Measurements from ENCODE around the gene BRINP1. TPM values are rescaled to one million over a fixed set of nuclear protein-coding genes. Genes with fewer than 3 reads are reported as not detected.

Gene BRINP1
- total and polyA plus RNA-seq, 2 of the 8 experiments (the other 6 are each of a cell fraction or from before 2014, with no cell fraction given): 19.5 to 20.5 TPM

DNA sequence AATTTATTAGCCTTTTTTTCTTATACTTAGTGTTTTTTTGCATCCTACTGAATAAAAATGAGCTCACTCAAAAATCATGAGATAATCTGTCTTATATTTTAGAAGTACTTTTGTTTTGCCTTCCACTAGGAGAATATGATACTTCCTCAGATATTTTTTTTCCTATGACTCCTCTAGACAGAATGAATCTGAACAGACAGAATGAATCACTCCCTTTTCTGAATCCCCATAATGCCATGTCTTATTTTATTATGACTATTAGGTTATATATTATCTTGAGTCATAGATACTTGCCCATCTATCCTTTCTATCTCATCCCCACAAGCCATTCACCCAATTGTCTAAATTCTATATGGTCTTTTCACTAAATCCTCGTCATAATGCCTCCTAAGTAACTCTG lies 134.6 kb downstream of the BRINP1 start:
- Histone ChIP-seq H3K4me3 (ENCODE audit: extremely low read depth in 1 of 4, insufficient read depth in 2 of 4, low read depth in 3 of 4, low read length in 4 of 4) (no peak overlapping the region), H2BK120ac (replicated peaks; ENCODE audit: low read depth, low read length) (no peak overlapping the region), H3K4me2 (ENCODE audit: insufficient read depth in 1 of 2, low read depth in 2 of 2, low read length in 2 of 2) (no peak overlapping the region), H2BK15ac (ENCODE audit: low read length) (no peak overlapping the region), H3K9ac (replicated peaks in 1 of 4; ENCODE audit: extremely low read depth in 1 of 4, low read depth in 3 of 4, low read length in 3 of 4) (no peak overlapping the region), H3K4me1 (replicated peaks in 1 of 4; ENCODE audit: control insufficient read depth in 3 of 4, insufficient read depth in 4 of 4, low read length in 3 of 4) (no peaks in the 10 kb centered on the region), H3K23me2 (ENCODE audit: low read depth, low read length) (no peaks in the 10 kb centered on the region), H3K18ac (ENCODE audit: extremely low read depth, low read length) (no peak overlapping the region), H3K79me1 (ENCODE audit: low read depth, low read length) (no peaks in the 10 kb centered on the region), H2BK20ac (ENCODE audit: low read length) (no peak overlapping the region), H3K56ac (replicated peaks; ENCODE audit: insufficient read length, low read depth, low read length) (no peak overlapping the region), H3K4ac (replicated peaks; ENCODE audit: insufficient read length, low read depth, low read length) (no peak overlapping the region), H3K27ac (ENCODE audit: low read depth, low read length) (no peak overlapping the region), H3K9me3 (ENCODE audit: insufficient read depth in 2 of 2, low read depth in 1 of 2, low read length in 1 of 2) (no peaks in the 10 kb centered on the region), H4K8ac (ENCODE audit: extremely low read depth, insufficient read depth, low read length) (no peak overlapping the region), H3K23ac (ENCODE audit: insufficient read length) (no peak overlapping the region), H4K91ac (replicated peaks; ENCODE audit: insufficient read length, low read length) (no peak overlapping the region), H2AK5ac (ENCODE audit: low read depth, low read length) (no peak overlapping the region), H3K27me3 (replicated peaks in 1 of 4; ENCODE audit: control insufficient read depth in 3 of 4, extremely low read depth in 1 of 4, insufficient read depth in 3 of 4, low read length in 3 of 4) (no peaks in the 10 kb centered on the region), H3K14ac (ENCODE audit: insufficient read length) (no peak overlapping the region), H2BK12ac (ENCODE audit: low read depth, low read length) (no peak overlapping the region), H3K36me3 (ENCODE audit: control insufficient read depth in 2 of 4, insufficient read depth in 4 of 4, low read length in 3 of 4) (no peaks in the 10 kb centered on the region), H4K5ac (ENCODE audit: insufficient read length, low read depth, low read length) (no peak overlapping the region), H2AFZ (ENCODE audit: low read length) (no peak overlapping the region), H3K79me2 (ENCODE audit: control insufficient read depth in 1 of 2, insufficient read depth in 2 of 2, low read length in 2 of 2) (no peaks in the 10 kb centered on the region), H4K20me1 (replicated peaks in 1 of 2; ENCODE audit: control insufficient read depth in 1 of 2, insufficient read depth in 2 of 2, low read length in 2 of 2) (no peaks in the 10 kb centered on the region), H2BK5ac (ENCODE audit: low read depth, low read length) (no peak overlapping the region)
- ChIA-PET POLR2A (ENCODE audit: partially characterized antibody) (no interaction called here), CTCF (ENCODE audit: partially characterized antibody) (no interaction called here)
- DNase-seq (ENCODE audit: low read depth in 1 of 2, low spot score in 2 of 2) (no peak), FAIRE-seq (no peak)
- 82% methylated on average over 1 of the region's 1 CpG; no CpG with 5 or more reads in 1 of the 2 experiments for WGBS, 2 experiments (ENCODE audit: extremely low coverage in 1 of 2, insufficient coverage in 1 of 2, insufficient read length in 1 of 2, insufficient replicate concordance in 2 of 2, low coverage in 1 of 2, low lambda C conversion rate in 2 of 2, missing lambda C conversion rate in 1 of 2)
- TF ChIP-seq TAF1 (IDR thresholded peaks at IDR 0.05; ENCODE audit: low read depth, low read length): no peak
- TF ChIP-seq KDM4A (IDR thresholded peaks at IDR 0.05; ENCODE audit: low read depth, low read length, severe bottlenecking): no peak
- TF ChIP-seq ASH2L (IDR thresholded peaks at IDR 0.05; ENCODE audit: low read length): no peak
